Esophagus (tissue), 2 donors: ENCODE data around the gene TSHZ2. TPM values are rescaled to one million over a fixed set of nuclear protein-coding genes. Genes with fewer than 3 reads are reported as not detected.

Experiments
- H3K27ac ChIP-seq, 2 donors: one replicate each; pipeline ENCODE4 v1.5.1; 2013; ENCODE audit warnings: low read depth in 2 of 2, mild to moderate bottlenecking in 2 of 2, inconsistent platforms in 1 of 2, low read length in 1 of 2, moderate library complexity in 1 of 2
- H3K27me3 ChIP-seq, 2 donors: one replicate each; pipeline ENCODE4 v1.6.1; 2013; ENCODE audit warnings: low read length in 2 of 2, control low read depth in 1 of 2, mild to moderate bottlenecking in 1 of 2; ENCODE audit not compliant: insufficient read depth in 2 of 2, control insufficient read depth in 1 of 2
- H3K36me3 ChIP-seq, 2 donors: one replicate each; pipeline ENCODE4 v1.6.1; 2013; ENCODE audit warnings: low read length in 1 of 2; ENCODE audit not compliant: control insufficient read depth in 2 of 2, insufficient read depth in 2 of 2
- H3K4me1 ChIP-seq, 2 donors: one replicate each; pipeline ENCODE4 v1.6.1; 2013; ENCODE audit warnings: low read length in 1 of 2; ENCODE audit not compliant: control insufficient read depth in 2 of 2, insufficient read depth in 2 of 2
- H3K4me3 ChIP-seq, 2 donors: one replicate each; pipeline ENCODE4 v1.5.1; 2013; ENCODE audit warnings: low read length in 2 of 2, mild to moderate bottlenecking in 2 of 2, low read depth in 1 of 2, moderate library complexity in 1 of 2
- H3K9me3 ChIP-seq, 2 donors: one replicate each; pipeline ENCODE4 v1.6.1; 2013; ENCODE audit warnings: mild to moderate bottlenecking in 2 of 2, low read depth in 1 of 2, low read length in 1 of 2, moderate library complexity in 1 of 2; ENCODE audit not compliant: control insufficient read depth in 2 of 2, insufficient read depth in 1 of 2
- WGBS, 2 donors: extraction: QIAGEN DNeasy Blood & Tissue Kit; methylation state at CpG; one replicate each; pipeline ENCODE4 v1.1.7; 2013; 5-methylcytosine and 5-hydroxymethylcytosine counted together
- polyA plus RNA-seq, 2 donors: library from polyadenylated mRNA; stranded (reverse); fragments of 200-250 nt; gene quantifications; one replicate each; pipeline ENCODE4 v1.2.3, GENCODE V29; 2013
- donor health status: healthy with polysubstance abuse.
- donor health status: Bipolar disorder and iron deficiency.

The TSHZ2 gene
- polyA plus RNA-seq, 2 donors: 4.6 to 11.7 TPM

- no peak overlapping the region for H3K4me3 ChIP-seq
- peaks cover 0 to 2% of the 10 kb centered on the region in 2 donors for H3K4me1 ChIP-seq
- WGBS, 2 donors: 88 to 92% methylated on average over 4 of the region's 4 CpGs
- no peaks in the 10 kb centered on the region for H3K36me3 ChIP-seq
- no peaks in the 10 kb centered on the region for H3K27me3 ChIP-seq
- no peak overlapping the region for H3K27ac ChIP-seq
- H3K9me3 ChIP-seq: no peaks in the 10 kb centered on the region
These were observed 193.3 kb downstream of the TSHZ2 start for GRCh38 chr20:53165452-53165851.

- 69 to 71% methylated on average over 1 of the region's 1 CpG for WGBS, 2 donors
- Histone ChIP-seq H3K4me3 (no peak overlapping the region), H3K27ac (no peak overlapping the region), H3K36me3 (no peaks in the 10 kb centered on the region), H3K4me1 (no peaks in the 10 kb centered on the region), H3K9me3 (no peaks in the 10 kb centered on the region), H3K27me3 (no peaks in the 10 kb centered on the region)
These were observed 196.3 kb downstream of the TSHZ2 start for GRCh38 chr20:53168491-53168890.

GRCh38 chr20:53170196-53170595 lies 198.0 kb downstream of the TSHZ2 start:
- H3K9me3 ChIP-seq: no peaks in the 10 kb centered on the region
- H3K4me3 ChIP-seq: no peak overlapping the region
- H3K27ac ChIP-seq: no peak overlapping the region
- no peaks in the 10 kb centered on the region for H3K36me3 ChIP-seq
- WGBS, 2 donors: 83 to 85% methylated on average over 7 of the region's 7 CpGs
- H3K4me1 ChIP-seq: no peaks in the 10 kb centered on the region
- no peaks in the 10 kb centered on the region for H3K27me3 ChIP-seq

- H3K27me3 ChIP-seq: no peaks in the 10 kb centered on the region
- no peaks in the 10 kb centered on the region for H3K36me3 ChIP-seq
- H3K9me3 ChIP-seq: no peaks in the 10 kb centered on the region
- H3K4me3 ChIP-seq: no peak overlapping the region
- H3K4me1 ChIP-seq: no peaks in the 10 kb centered on the region
- 81 to 90% methylated on average over 6 of the region's 6 CpGs for WGBS, 2 donors
- no peak overlapping the region for H3K27ac ChIP-seq
These were observed 198.9 kb downstream of the TSHZ2 start for GRCh38 chr20:53171065-53171464.

- H3K36me3 ChIP-seq: no peaks in the 10 kb centered on the region
- H3K9me3 ChIP-seq: no peaks in the 10 kb centered on the region
- no peak overlapping the region for H3K27ac ChIP-seq
- H3K27me3 ChIP-seq: no peaks in the 10 kb centered on the region
- no peaks in the 10 kb centered on the region for H3K4me1 ChIP-seq
- H3K4me3 ChIP-seq: no peak overlapping the region
- 85 to 89% methylated on average over 3 of the region's 3 CpGs for WGBS, 2 donors
These were observed 202.3 kb downstream of the TSHZ2 start for GRCh38 chr20:53174454-53174853.

GRCh38 chr20:53175135-53175780 lies 203.1 kb downstream of the TSHZ2 start:
- Histone ChIP-seq H3K4me1 (no peaks in the 10 kb centered on the region), H3K4me3 (no peak overlapping the region), H3K9me3 (no peaks in the 10 kb centered on the region), H3K36me3 (no peaks in the 10 kb centered on the region), H3K27ac (no peak overlapping the region), H3K27me3 (no peaks in the 10 kb centered on the region)
- 79 to 85% methylated on average over 12 of the region's 12 CpGs for WGBS, 2 donors

GRCh38 chr20:53176134-53176533 lies 204.0 kb downstream of the TSHZ2 start:
- no peaks in the 10 kb centered on the region for H3K27me3 ChIP-seq
- H3K4me1 ChIP-seq: no peaks in the 10 kb centered on the region
- H3K36me3 ChIP-seq: no peaks in the 10 kb centered on the region
- no peak overlapping the region for H3K4me3 ChIP-seq
- H3K27ac ChIP-seq: no peak overlapping the region
- H3K9me3 ChIP-seq: no peaks in the 10 kb centered on the region
- 59 to 63% methylated on average over 3 of the region's 3 CpGs for WGBS, 2 donors

- no peaks in the 10 kb centered on the region for H3K27me3 ChIP-seq
- H3K27ac ChIP-seq: no peak overlapping the region
- WGBS, 2 donors: 94% methylated on average over 2 of the region's 2 CpGs
- H3K4me3 ChIP-seq: no peak overlapping the region
- H3K36me3 ChIP-seq: no peaks in the 10 kb centered on the region
- H3K9me3 ChIP-seq: no peaks in the 10 kb centered on the region
- no peaks in the 10 kb centered on the region for H3K4me1 ChIP-seq
These were observed 205.5 kb downstream of the TSHZ2 start for GRCh38 chr20:53177687-53178086.

- Histone ChIP-seq H3K36me3 (no peaks in the 10 kb centered on the region), H3K27me3 (no peaks in the 10 kb centered on the region), H3K9me3 (no peaks in the 10 kb centered on the region), H3K27ac (no peak overlapping the region), H3K4me1 (no peaks in the 10 kb centered on the region), H3K4me3 (no peak overlapping the region)
- 90 to 94% methylated on average over 10 of the region's 10 CpGs for WGBS, 2 donors
These were observed 207.6 kb downstream of the TSHZ2 start for GRCh38 chr20:53179749-53180148.

- whole genome bisulfite sequencing, 2 donors: 91 to 94% methylated on average over 4 of the region's 4 CpGs
- H3K4me3 ChIP-seq: no peak overlapping the region
- H3K27ac ChIP-seq: no peak overlapping the region
- H3K36me3 ChIP-seq: no peaks in the 10 kb centered on the region
- no peaks in the 10 kb centered on the region for H3K4me1 ChIP-seq
- H3K9me3 ChIP-seq: no peaks in the 10 kb centered on the region
- H3K27me3 ChIP-seq: no peaks in the 10 kb centered on the region
These were observed 208.8 kb downstream of the TSHZ2 start for GRCh38 chr20:53180928-53181362.
